Activated CD4-positive, alpha-beta T cell treated with anti-CD3 and anti-CD28 coated beads, Interleukin-2, amount 50 U/mL, for 16 hours (primary cell): ENCODE results near the gene FCHSD1.

ENCODE experiments used
- DNase-seq: peaks from one replicate; pipeline ENCODE4 v3.0.0-alpha.2; 2020

Gene FCHSD1

GRCh38 chr5:141672841-141673813 lies 21.9 kb upstream of the FCHSD1 start:
- DNase-seq, result no peak

GRCh38 chr5:141672071-141672840 lies 21.0 kb upstream of the FCHSD1 start:
- DNase-seq, result no peak

- no peak for DNase-seq
Observed at GRCh38 chr5:141669520-141669919, 18.3 kb upstream of the FCHSD1 start.

- DNase-seq, result no peak
Observed at GRCh38 chr5:141668601-141669265, 17.5 kb upstream of the FCHSD1 start.

GRCh38 chr5:141665995-141666940 lies 15.1 kb upstream of the FCHSD1 start:
- DNase-seq, result no peak

- peak; percentile 76 for DNase-seq
Observed at GRCh38 chr5:141664733-141665461, 13.7 kb upstream of the FCHSD1 start.

GRCh38 chr5:141663506-141663905 lies 12.3 kb upstream of the FCHSD1 start:
- no peak for DNase-seq

GRCh38 chr5:141662028-141662427 lies 10.8 kb upstream of the FCHSD1 start:
- DNase-seq, result no peak

GRCh38 chr5:141657937-141658545 lies 6.8 kb upstream of the FCHSD1 start:
- DNase-seq, result peak; percentile 18

- no peak for DNase-seq
Observed at GRCh38 chr5:141657404-141657803, 6.2 kb upstream of the FCHSD1 start.

GRCh38 chr5:141656396-141656795 lies 5.2 kb upstream of the FCHSD1 start:
- DNase-seq, result no peak

- DNase-seq, result no peak
Observed at GRCh38 chr5:141655020-141655419, 3.8 kb upstream of the FCHSD1 start.

GRCh38 chr5:141654298-141654697 lies 3.1 kb upstream of the FCHSD1 start:
- DNase-seq, result no peak

GRCh38 chr5:141651728-141652105 lies 499 bp upstream of the FCHSD1 start:
- DNase-seq, result no peak

GRCh38 chr5:141649972-141650371 lies 1.2 kb downstream of the FCHSD1 start:
- no peak for DNase-seq

GRCh38 chr5:141649056-141649688 lies 2.0 kb downstream of the FCHSD1 start:
- DNase-seq, result no peak

- no peak for DNase-seq
Observed at GRCh38 chr5:141647851-141648250, 3.4 kb downstream of the FCHSD1 start.

GRCh38 chr5:141647242-141647641 lies 4.0 kb downstream of the FCHSD1 start:
- DNase-seq, result no peak

GRCh38 chr5:141646026-141646425 lies 5.2 kb downstream of the FCHSD1 start:
- no peak for DNase-seq

GRCh38 chr5:141641634-141642267 lies 9.5 kb downstream of the FCHSD1 start:
- peak; percentile 80 for DNase-seq
